ENCODE results near the gene GMDS. TPM values are rescaled to one million over a fixed set of nuclear protein-coding genes. Genes with fewer than 3 reads are reported as not detected.
A peak's percentile ranks its signal among the peaks of the same experiment; 100 is the strongest.

Gene GMDS
- total RNA-seq, 2 experiments from 2014 or later = 33.2 to 33.5 TPM

DNA sequence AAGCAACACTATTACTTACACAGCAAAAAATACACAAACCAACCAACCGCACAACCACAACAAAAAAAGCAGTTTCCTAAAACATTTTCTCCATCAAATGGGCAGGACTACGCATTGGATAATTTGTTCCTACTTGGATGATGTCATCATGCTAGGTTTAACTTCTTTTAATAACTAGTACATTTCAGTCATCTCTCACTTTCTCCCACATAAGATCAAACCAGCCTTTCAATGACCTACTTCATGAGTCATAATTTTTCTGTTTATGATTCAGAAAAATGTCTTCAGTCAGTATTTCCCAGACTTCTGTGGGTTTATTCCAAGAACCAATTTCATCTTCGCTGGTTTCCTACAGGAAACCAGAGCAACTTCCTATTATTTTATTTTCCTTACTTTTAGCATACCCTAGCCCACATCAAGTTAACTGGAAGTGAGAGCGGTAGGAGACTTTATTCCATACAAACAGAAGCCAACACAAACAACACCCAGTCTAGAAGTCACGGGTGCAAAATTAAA lies 134.2 kb downstream of the GMDS start:
- peaks cover 32% of the 10 kb centered on the region for H3K36me3 Mint-ChIP-seq (ENCODE audit: low read depth)

DNA sequence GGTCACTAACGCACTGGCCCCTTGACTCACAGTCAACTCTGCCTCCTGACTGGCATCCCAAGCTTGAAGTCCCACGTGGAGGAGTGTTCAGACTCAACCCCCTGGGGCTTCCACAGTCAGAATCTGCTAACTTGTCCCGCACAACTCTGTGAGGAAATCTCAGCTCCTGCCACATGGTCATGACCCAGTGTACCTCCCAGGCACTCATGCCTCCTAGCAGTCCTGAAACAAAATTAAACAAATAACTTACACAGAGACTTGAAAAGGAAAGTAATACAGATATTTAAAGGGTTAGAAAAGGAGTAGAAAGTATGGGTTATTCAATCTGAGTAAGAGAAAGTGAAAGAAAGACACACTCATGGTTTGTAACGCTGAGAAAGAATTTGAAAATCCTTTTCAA lies 134.9 kb downstream of the GMDS start:
- H3K27me3 Mint-ChIP-seq = peaks cover 11% of the 10 kb centered on the region
- intact Hi-C loops (cut with DNase I, micrococcal nuclease) = loop anchor here (2.0 to 10.0 kb wide), 7 partner anchors 47 to 1098 kb away; no protein-coding TSS in a partner anchor
- DNase-seq (peak; percentile 37), ATAC-seq (peak; percentile 88)
- no peaks in the 10 kb centered on the region for H3K9me3 Mint-ChIP-seq (ENCODE audit: low read depth)
- peaks cover 30% of the 10 kb centered on the region for H3K36me3 Mint-ChIP-seq (ENCODE audit: low read depth)
- H3K27ac Mint-ChIP-seq = peak overlapping the region; percentile 88
- H3K4me3 Mint-ChIP-seq = peak overlapping the region; percentile 62
- ChIA-PET CTCF (interaction anchor here (0.6 to 1.0 kb wide), 2 partner anchors 87 to 524 kb away, joined by 3 read pairs; no protein-coding TSS in a partner anchor), POLR2A (interaction anchor here (0.5 to 1.2 kb wide), 3 partner anchors 323 to 585 kb away, joined by 3 to 4 read pairs (median 3); no protein-coding TSS in a partner anchor)
- H3K4me1 Mint-ChIP-seq = peaks cover 31% of the 10 kb centered on the region

More for the DNA sequence above, 134.2 kb downstream of the GMDS start:
- Mint-ChIP-seq H3K9me3 (ENCODE audit: low read depth) (no peaks in the 10 kb centered on the region), H3K27me3 (peaks cover 11% of the 10 kb centered on the region), H3K27ac (peak overlapping the region; percentile 88), H3K4me3 (peak overlapping the region; percentile 62), H3K4me1 (peaks cover 31% of the 10 kb centered on the region)
- ATAC-seq = peak; percentile 85
- POLR2A ChIA-PET = interaction anchor here (1.2 kb wide), 1 partner anchor 340 kb away, joined by 4 read pairs; no protein-coding TSS in a partner anchor
- CTCF ChIA-PET = interaction anchor here (0.8 to 0.9 kb wide), 2 partner anchors 16 to 76 kb away, joined by 3 read pairs; no protein-coding TSS in a partner anchor
- peak; percentile 24 for DNase-seq
- intact Hi-C loops (cut with DNase I, micrococcal nuclease) = loop anchor here (1.0 to 10.0 kb wide), 11 partner anchors 16 to 1098 kb away; partner anchors contain the start of gene GMDS (in 1 of the 2)

DNA sequence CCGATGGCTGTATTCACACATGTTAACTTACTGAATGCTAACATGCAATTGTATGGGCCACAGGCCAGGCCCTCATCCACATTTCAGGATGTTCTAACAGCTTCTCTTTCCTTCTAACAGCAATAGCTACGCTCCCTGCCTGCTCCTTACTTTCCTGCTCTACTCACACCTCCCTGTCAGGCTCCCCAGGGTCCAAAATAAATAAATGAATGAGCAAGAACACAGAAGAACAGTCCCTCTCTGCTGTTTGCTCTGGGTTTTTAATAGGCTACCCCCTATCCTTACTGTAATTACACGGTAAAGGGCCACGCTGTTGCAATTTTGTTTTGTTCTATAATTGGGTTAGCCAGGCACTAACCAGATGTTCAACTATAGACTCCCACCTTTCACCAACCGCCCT lies 135.6 kb downstream of the GMDS start:
- intact Hi-C loops (cut with DNase I, micrococcal nuclease) = loop anchor here (2.0 to 10.0 kb wide), 7 partner anchors 48 to 1099 kb away; no protein-coding TSS in a partner anchor
- Mint-ChIP-seq H3K4me1 (peaks cover 31% of the 10 kb centered on the region), H3K27me3 (peaks cover 11% of the 10 kb centered on the region), H3K9me3 (ENCODE audit: low read depth) (no peaks in the 10 kb centered on the region), H3K27ac (no peak overlapping the region), H3K4me3 (no peak overlapping the region), H3K36me3 (ENCODE audit: low read depth) (peaks cover 27% of the 10 kb centered on the region)
- POLR2A ChIA-PET = interaction anchor here (0.5 kb wide), 1 partner anchor 585 kb away, joined by 3 read pairs; no protein-coding TSS in a partner anchor
- ATAC-seq (no peak), DNase-seq (no peak)
- CTCF ChIA-PET = interaction anchor here (0.6 to 1.0 kb wide), 2 partner anchors 88 to 525 kb away, joined by 3 read pairs; no protein-coding TSS in a partner anchor

DNA sequence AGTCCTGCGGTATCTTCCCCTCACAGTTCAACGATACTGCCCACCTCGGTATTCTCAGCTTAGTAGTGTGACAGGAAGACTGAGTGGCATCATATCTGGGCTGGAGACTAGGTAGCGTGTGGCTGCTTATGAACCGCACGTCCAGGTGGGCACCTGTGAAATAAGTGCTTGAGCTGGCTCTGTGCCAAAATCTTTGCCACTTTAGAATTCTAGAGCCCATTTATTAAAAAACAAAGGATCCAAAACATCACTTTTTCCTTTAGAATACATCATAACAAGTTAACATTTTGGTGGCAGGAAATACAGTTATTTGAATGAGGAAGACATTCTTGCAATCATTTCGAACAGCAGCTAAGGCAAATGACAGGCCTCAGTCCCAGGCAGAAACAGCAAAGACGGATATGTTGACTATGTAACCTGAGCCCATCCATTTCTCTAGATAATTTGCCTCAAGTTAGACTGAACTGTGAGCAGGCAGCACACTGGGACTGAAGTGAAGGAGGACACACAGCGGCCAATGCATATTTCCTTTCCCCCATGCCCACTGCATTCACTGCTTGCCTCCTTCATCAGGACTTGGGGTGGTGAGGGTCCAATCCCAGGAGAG lies 136.6 kb downstream of the GMDS start:
- no peaks in the 10 kb centered on the region for H3K9me3 Mint-ChIP-seq (ENCODE audit: low read depth)
- ChIA-PET POLR2A (no interaction called here), CTCF (interaction anchor here (0.7 to 1.7 kb wide), 5 partner anchors 17 to 661 kb away, joined by 3 to 6 read pairs (median 3); no protein-coding TSS in a partner anchor)

DNA sequence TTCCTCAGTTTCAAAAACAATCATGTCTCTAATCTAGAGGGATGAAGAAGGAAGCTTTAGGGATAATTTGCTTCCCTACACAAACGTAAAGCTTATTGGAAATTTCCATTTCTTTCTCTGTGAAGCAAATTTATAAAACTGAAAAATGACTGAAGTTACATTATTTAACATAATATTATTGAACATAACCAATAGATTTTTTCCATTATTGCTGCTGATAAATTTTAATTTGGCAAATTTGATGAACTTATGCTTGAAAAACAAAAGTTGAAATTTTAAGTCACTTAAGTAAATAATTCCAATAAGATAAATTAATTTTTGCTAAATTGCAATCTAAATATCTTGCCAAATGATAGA lies 140.9 kb downstream of the GMDS start:
- Mint-ChIP-seq H3K4me1 (no peaks in the 10 kb centered on the region), H3K36me3 (ENCODE audit: low read depth) (peaks cover 6% of the 10 kb centered on the region), H3K4me3 (no peak overlapping the region), H3K27me3 (no peaks in the 10 kb centered on the region), H3K9me3 (ENCODE audit: low read depth) (no peaks in the 10 kb centered on the region), H3K27ac (no peak overlapping the region)
- ChIA-PET CTCF (interaction anchor here (0.6 to 1.7 kb wide), 19 partner anchors 10 to 508 kb away, joined by 3 to 6 read pairs (median 4); no protein-coding TSS in a partner anchor), POLR2A (interaction anchor here (0.6 kb wide), 1 partner anchor 1914 kb away, joined by 4 read pairs; no protein-coding TSS in a partner anchor)
- ATAC-seq (no peak), DNase-seq (no peak)
- intact Hi-C loops (cut with DNase I, micrococcal nuclease) = loop anchor here (1.0 to 2.0 kb wide), 3 partner anchors 248 to 500 kb away; no protein-coding TSS in a partner anchor

More for the DNA sequence above, 136.6 kb downstream of the GMDS start:
- H3K36me3 Mint-ChIP-seq (ENCODE audit: low read depth) = peaks cover 23% of the 10 kb centered on the region
- H3K4me1 Mint-ChIP-seq = peaks cover 31% of the 10 kb centered on the region
- ATAC-seq (no peak), DNase-seq (no peak)
- H3K27me3 Mint-ChIP-seq = peaks cover 11% of the 10 kb centered on the region
- H3K4me3 Mint-ChIP-seq = no peak overlapping the region
- intact Hi-C loops (cut with DNase I, micrococcal nuclease) = no loop called here
- no peak overlapping the region for H3K27ac Mint-ChIP-seq

DNA sequence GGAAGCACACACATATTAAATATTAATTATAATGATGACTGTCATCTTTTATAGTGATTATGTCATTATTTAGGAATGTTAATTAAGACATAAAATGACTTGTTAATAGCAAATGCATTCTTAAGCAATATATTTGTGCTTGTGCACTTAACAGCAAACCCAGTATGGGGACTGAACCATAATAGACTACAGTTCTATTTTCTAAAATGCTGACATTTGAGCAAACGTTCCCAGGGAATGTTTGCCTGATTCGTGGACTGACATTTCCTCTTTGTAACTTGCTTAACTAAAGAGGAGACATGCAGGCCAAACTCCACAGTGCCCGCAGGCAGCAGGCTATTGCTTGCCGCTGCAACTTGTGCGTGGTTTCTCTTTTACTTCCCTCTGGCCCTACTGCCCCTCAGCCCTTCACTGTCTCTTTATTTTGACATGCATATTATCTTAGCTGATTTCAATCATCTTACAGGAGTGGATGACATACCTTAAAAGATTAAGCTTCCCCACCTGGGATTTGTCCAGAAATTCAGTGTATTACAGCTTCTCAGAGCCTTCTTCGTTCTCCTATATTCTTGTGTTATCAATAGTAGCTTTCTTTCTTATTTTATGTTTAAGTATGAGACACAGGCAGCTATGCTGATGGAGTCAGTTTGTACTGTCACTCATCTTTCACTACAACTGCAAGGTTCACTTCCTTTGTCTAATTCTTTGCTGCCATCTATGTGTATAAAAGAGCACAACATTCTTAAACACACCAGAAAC lies 141.5 kb downstream of the GMDS start:
- Mint-ChIP-seq H3K4me1 (no peaks in the 10 kb centered on the region), H3K4me3 (no peak overlapping the region), H3K9me3 (ENCODE audit: low read depth) (no peaks in the 10 kb centered on the region), H3K27ac (no peak overlapping the region), H3K27me3 (no peaks in the 10 kb centered on the region), H3K36me3 (ENCODE audit: low read depth) (peaks cover 2% of the 10 kb centered on the region)
- DNase-seq = no peak
- CTCF ChIA-PET = interaction anchor here (0.6 to 1.7 kb wide), 19 partner anchors 10 to 507 kb away, joined by 3 to 6 read pairs (median 4); no protein-coding TSS in a partner anchor
- intact Hi-C loops (cut with DNase I, micrococcal nuclease) = loop anchor here (1.0 to 2.0 kb wide), 3 partner anchors 249 to 500 kb away; no protein-coding TSS in a partner anchor
- peak; percentile 63 for ATAC-seq
- POLR2A ChIA-PET = no interaction called here

DNA sequence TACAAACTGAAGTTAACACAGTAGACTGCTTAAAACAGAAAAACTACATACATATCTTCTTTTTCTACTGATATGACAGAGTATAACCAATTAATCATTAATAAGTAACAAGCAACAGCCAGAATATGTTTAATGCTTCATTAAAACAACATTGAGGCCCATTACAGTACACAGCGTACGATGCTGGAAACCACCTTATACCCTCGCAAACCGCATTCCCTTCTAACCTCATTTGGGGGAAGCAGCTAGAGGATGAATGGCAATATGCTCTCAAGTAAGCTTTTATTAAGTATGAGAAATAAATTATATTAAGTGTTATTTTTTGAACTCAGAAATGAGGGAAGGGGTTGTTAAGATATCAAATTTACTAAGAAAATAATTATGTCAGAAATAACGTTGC lies 142.4 kb downstream of the GMDS start:
- no peaks in the 10 kb centered on the region for H3K36me3 Mint-ChIP-seq (ENCODE audit: low read depth)
- ATAC-seq = no peak
- no peak for DNase-seq
- H3K4me3 Mint-ChIP-seq = no peak overlapping the region
- H3K27me3 Mint-ChIP-seq = no peaks in the 10 kb centered on the region
- H3K4me1 Mint-ChIP-seq = no peaks in the 10 kb centered on the region
- POLR2A ChIA-PET = no interaction called here
- intact Hi-C loops (cut with DNase I, micrococcal nuclease) = no loop called here
- H3K9me3 Mint-ChIP-seq (ENCODE audit: low read depth) = no peaks in the 10 kb centered on the region
- CTCF ChIA-PET = no interaction called here
- H3K27ac Mint-ChIP-seq = no peak overlapping the region

DNA sequence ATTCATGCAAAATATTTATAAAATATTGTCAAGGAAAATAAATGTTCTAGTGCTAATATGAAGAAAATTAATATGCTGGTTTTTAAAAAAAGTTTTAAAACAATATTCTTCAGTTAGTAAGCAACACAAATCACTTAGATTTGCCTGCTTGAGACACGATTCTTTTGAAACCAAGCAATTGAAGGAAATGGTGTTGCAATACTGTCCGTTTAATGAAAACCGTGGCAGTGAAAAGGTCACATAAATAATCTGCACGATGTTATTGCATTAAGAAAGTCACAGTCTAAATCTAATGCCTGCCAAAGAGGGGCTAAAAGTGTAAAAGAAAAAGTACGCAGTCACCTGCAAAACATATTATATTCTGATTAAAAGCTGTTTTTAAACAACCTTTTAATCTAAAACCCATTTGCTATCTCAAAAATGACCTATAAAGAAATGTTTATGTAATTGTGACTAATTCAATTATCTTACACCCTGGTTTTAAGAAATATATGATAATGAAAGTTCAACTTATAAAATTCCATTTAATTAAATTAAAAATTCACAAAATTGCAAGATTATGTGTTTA lies 143.0 kb downstream of the GMDS start:
- DNase-seq (no peak), ATAC-seq (no peak)
- intact Hi-C loops (cut with DNase I, micrococcal nuclease) = no loop called here
- Mint-ChIP-seq H3K36me3 (ENCODE audit: low read depth) (no peaks in the 10 kb centered on the region), H3K27me3 (no peaks in the 10 kb centered on the region), H3K27ac (no peak overlapping the region), H3K9me3 (ENCODE audit: low read depth) (no peaks in the 10 kb centered on the region), H3K4me1 (no peaks in the 10 kb centered on the region), H3K4me3 (no peak overlapping the region)
- POLR2A ChIA-PET = no interaction called here
- CTCF ChIA-PET = no interaction called here

DNA sequence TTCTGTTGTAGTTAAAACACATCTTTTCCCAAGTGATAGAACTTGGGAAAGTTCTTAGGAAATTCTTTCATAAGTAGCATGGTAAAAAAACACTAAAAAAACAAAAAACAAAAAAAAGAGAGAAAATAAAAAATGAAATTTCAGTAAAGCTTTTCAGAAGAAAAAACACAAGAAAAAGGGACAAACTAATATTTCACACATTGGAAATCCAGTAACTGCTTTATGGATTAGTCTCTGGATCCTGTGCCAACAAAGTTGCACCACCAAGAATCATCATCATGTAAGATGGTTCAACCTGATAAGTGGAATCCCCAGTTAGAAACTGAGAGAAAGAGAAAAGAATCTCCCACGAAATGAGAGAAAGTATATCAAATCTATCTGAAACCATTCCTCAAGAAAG lies 144.2 kb downstream of the GMDS start:
- H3K27ac Mint-ChIP-seq = no peak overlapping the region
- H3K4me1 Mint-ChIP-seq = no peaks in the 10 kb centered on the region

DNA sequence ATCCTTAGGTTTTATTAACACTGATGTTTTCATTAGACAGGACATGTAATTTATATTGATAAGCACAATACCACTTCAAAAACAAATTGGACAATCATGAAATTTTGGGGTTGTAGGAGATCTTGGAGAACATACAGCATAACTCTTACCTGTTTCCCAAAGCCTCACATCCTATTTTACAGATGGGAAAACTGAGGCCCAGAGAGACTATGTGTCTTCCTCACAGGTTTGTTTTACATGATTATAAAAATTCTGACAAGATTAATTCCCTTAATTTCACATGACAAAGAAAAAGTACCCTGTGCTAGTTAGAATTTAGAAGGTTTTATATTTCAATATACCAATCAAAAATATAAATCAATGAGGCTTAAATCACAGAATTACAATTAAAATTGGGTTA lies 145.5 kb downstream of the GMDS start:
- intact Hi-C loops (cut with DNase I, micrococcal nuclease) = no loop called here
- CTCF ChIA-PET = interaction anchor here (0.7 kb wide), 1 partner anchor 97 kb away, joined by 3 read pairs; no protein-coding TSS in a partner anchor
- no peaks in the 10 kb centered on the region for H3K36me3 Mint-ChIP-seq (ENCODE audit: low read depth)
- no peak for ATAC-seq
- H3K27me3 Mint-ChIP-seq = no peaks in the 10 kb centered on the region
- H3K27ac Mint-ChIP-seq = no peak overlapping the region
- H3K4me3 Mint-ChIP-seq = no peak overlapping the region
- POLR2A ChIA-PET = no interaction called here
- no peaks in the 10 kb centered on the region for H3K4me1 Mint-ChIP-seq
- H3K9me3 Mint-ChIP-seq (ENCODE audit: low read depth) = no peaks in the 10 kb centered on the region
- no peak for DNase-seq

More for the DNA sequence above, 144.2 kb downstream of the GMDS start:
- Mint-ChIP-seq H3K36me3 (ENCODE audit: low read depth) (no peaks in the 10 kb centered on the region), H3K27me3 (no peaks in the 10 kb centered on the region), H3K4me3 (no peak overlapping the region), H3K9me3 (ENCODE audit: low read depth) (no peaks in the 10 kb centered on the region)
- ATAC-seq (no peak), DNase-seq (no peak)
- POLR2A ChIA-PET = no interaction called here
- CTCF ChIA-PET = interaction anchor here (0.6 to 1.0 kb wide), 2 partner anchors 94 to 1150 kb away, joined by 3 read pairs; no protein-coding TSS in a partner anchor
- intact Hi-C loops (cut with DNase I, micrococcal nuclease) = no loop called here

DNA sequence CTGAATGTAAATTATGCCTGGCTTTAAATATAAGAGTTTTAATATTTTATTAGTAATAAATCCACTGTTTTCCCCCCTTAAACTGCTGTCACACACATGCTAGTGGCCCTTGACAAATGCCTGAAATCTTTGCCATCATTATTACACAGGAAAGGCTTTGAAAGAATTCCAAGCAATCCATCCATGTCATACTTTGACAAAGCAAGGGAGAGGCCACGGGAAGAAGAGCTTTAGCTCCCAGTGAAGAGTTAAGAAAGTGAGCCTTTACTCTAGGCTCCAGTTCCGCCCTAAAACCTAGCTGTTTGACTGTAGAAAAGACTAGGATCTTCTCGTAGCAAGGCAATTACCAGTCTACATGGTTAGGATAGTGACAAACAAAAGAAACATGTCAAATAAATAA lies 147.9 kb downstream of the GMDS start:
- H3K36me3 Mint-ChIP-seq (ENCODE audit: low read depth) = peaks cover 3% of the 10 kb centered on the region
- no peak for DNase-seq
- no peaks in the 10 kb centered on the region for H3K4me1 Mint-ChIP-seq
- no peak for ATAC-seq
- no peak overlapping the region for H3K4me3 Mint-ChIP-seq
- no peaks in the 10 kb centered on the region for H3K9me3 Mint-ChIP-seq (ENCODE audit: low read depth)
- intact Hi-C loops (cut with DNase I, micrococcal nuclease) = no loop called here
- ChIA-PET CTCF (interaction anchor here (0.8 kb wide), 1 partner anchor 13 kb away, joined by 4 read pairs; no protein-coding TSS in a partner anchor), POLR2A (interaction anchor here (0.6 kb wide), 1 partner anchor 52 kb away, joined by 3 read pairs; no protein-coding TSS in a partner anchor)
- H3K27me3 Mint-ChIP-seq = no peaks in the 10 kb centered on the region
- H3K27ac Mint-ChIP-seq = no peak overlapping the region
